Kidney capillary endothelial cell (primary cell): Measurements from ENCODE around the gene COPS3.

Source experiments
- DNase-seq: peaks from one replicate; pipeline ENCODE4 v3.0.0-alpha.2; 2018; ENCODE audit warnings: low spot score

Gene COPS3

GRCh38 chr17:17241656-17242055, 39.4 kb downstream of the COPS3 start:
- no peak for DNase-seq

DNA sequence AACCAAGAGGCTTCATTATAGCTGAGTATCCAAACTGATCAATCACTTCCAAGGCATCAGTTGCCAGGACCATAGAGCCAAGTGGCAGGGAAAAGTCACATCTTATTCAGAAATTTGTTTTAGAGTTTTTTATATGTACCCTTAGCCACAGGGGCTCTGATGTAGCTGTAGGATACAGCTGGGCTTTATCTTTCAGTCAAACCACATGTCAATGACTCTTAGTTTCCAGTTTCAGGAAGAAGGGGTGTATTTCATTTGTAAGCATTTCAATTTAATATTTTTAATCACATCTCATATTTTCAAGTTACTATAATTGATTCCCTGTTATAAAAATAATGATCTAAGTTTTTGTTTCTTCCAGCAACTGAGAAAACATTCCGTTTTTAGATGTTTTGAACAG, 41.2 kb downstream of the COPS3 start:
- no peak for DNase-seq

DNA sequence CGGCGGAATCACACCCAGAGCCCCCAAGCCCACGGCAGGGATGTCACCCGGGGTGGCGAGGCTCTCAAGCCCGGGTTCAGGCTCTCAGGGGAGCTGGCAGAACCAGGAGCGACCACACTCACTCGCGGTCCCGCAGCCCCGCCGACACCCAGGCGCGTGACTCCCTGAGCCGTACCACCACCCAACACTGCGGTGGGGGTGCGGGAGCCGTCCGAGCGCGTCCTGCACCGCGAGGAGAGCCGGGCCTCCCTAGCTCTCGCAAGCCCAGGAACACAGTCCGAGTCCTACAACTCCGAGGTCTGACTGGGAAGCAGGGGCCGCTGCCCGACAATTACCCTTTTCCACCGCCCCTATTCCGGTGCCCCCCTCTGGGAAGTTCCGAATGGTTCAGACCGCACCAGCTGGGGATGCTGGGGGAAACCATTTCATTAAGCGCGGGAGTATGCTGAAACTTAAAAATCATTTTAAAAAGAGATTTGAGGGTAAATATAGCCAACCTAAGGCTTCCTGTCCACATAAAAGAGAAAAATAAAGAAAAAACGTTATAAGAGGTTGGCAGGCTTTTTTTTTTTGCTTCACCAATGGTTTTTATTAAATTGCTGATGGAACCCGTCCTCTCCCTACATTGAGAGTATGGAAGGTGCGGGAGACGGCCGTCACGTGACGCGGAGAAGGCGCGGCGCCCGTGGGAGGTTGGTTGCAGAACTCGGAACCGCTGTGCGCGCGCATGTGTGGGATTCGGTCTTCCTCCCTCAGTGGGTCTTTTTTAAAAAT, 43.8 kb downstream of the COPS3 start, which contains the start of gene FLCN:
FLCN (minus strand) TSS at position 143 of the 774 bp plus-strand sequence. CDS start 9,031 bp downstream, outside the sequence.
- DNase-seq, result peak; percentile 83

DNA sequence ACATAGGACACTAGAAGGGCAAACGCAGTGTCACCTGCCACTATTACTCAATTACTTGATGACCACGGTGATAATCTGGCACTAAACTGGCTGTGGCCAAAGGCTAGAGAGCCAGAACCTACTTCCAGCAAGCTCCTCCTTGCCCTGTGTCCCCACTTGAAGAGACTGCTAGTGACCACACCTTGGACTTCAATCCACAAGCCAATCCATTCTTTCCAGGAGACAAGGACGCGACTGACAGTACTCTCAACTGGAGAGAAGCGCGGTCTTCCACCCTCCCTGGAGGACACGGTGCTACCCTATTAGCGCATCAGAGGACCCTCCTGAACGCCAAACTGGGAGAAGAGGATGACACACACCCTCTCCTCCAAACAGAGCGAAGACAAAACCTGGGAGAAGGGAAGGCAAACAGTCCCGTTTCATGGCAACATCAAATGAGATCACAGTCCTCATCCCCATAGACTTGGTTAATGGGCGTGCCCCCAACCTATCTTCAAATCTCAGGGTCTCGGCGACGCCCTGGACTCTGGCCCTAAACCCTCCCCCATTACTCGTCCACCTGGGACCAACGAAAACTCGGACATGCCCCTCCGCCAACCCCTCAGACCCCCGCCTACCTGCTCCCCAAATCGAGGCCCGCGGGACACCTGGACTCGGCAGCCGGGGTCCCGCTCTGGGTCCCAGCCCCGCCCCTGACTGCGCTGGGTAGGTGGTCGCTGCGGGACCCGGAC, 44.6 kb downstream of the COPS3 start:
- DNase-seq, result peak; percentile 14

DNA sequence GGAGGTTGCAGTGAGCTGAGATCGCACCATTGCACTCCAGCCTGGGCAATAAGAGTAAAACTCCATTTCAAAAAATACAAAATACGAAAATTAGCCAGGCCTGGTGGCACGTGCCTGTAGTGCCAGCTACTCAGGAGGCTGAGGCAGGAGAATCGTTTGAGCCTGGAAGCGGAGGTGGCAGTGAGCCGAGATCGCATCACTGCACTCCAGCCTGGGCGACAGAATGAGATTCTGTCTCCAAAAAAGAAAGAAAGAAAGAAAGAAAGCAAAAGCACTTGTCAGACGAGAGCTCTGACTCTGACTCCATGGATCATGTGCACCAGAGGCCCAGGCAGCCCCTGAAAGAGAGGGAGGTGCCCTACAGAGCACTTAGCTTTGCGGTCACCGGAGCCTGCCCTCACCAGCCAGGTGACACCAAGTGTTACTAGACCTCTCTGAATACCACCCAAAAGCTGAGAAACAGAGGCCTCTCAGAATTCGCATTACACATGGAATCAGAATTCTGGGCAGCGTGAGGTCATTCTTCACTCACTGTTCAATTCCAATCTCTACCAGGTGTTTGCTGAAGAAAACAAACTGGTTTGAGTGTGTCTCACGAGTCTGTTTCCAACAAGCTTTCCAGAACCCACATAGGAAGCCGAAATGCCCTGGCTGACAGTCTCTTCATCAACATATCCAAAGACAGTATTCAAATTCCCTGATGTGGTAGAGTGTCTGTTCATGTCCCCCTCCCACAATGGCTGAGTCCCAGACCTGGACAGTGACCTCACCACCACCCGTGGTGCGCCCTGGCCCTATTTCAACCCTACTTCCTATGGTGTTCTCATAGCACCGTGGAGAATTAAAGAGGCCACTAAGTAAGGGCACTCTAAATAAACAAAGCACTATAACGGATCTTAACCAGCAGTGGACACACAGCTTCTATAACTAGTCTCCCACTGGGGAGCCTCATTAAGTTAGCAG, 45.6 kb downstream of the COPS3 start:
- DNase-seq, result peak; percentile 30

GRCh38 chr17:17232303-17232621, 48.8 kb downstream of the COPS3 start:
- DNase-seq, result no peak

DNA sequence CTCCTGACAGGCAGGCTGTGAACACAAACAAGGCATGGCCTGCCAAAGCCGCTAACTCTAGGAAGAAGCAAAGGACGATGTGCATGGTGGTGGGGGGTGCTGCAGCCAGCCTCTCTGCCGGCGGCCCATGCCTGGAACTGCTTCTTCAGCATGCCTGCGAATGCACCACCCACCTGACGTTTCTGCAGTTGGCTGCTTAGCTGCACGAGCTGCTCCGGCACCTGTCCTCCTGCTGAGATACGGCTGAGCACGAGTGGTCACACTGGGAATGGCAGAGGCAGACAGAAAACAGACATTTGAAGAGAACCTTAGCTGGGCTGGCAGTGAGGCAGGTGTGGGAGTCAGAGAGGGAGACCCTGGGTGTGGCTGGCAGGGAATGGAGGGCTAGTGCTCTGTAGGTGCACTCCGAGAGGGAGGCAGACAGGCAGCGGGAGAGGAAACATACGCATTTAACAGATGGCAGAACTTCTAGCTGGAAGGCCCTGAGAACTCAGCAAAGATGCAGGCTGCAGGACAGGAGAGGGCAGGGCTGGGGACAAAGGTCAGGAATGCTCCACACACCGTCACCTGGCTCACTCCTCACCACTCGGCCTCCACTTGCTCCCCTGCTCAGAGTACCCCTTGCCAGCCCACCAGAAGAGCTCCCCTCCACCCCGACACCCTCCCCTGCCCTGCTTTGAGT, 49.3 kb downstream of the COPS3 start:
- no peak for DNase-seq

GRCh38 chr17:17229416-17230384, 51.3 kb downstream of the COPS3 start:
- DNase-seq, result no peak

GRCh38 chr17:17228521-17229279, 52.3 kb downstream of the COPS3 start:
- DNase-seq, result no peak

DNA sequence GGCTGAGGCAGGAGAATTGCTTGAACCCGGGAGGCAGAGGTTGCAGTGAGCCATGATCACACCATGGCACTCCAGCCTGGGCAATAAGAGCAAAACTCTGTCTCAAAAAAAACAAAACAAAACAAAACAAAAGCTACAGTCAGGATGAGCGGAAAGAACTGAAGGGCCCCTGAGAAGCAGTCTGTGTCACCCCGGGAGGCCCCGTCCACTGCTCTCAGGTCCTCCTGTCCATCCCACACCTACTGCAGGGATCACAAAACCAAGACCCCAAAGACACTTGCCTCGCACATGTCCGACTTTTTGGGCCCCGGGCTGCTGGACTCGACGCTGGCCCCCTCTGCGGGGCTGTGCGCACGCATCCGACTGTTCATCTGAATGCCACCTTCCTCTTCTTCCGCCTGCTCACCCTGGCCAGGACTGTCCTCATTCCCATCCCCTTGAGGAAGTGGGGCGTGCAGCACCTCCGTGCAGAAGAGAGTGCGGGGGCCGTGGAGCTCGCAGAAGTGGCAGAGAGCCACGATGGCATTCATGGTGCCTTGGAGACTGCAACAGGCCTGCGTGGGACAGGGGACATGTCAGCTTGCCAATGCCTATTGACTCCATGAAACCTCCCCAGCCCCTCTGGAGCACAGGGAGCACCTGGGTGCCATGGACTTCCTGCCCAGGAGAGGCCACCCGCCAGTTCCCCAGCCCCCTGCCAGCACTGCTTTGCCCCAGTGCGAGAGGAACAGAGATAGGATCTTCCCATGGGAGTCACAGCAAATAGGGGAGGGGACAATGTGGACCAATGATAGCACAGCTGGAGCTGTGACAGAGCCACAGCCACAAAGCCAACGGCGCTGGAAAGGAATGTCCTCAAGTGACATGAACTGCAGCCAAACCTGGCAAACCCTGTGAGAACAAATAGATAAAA, 53.2 kb downstream of the COPS3 start:
- no peak for DNase-seq

DNA sequence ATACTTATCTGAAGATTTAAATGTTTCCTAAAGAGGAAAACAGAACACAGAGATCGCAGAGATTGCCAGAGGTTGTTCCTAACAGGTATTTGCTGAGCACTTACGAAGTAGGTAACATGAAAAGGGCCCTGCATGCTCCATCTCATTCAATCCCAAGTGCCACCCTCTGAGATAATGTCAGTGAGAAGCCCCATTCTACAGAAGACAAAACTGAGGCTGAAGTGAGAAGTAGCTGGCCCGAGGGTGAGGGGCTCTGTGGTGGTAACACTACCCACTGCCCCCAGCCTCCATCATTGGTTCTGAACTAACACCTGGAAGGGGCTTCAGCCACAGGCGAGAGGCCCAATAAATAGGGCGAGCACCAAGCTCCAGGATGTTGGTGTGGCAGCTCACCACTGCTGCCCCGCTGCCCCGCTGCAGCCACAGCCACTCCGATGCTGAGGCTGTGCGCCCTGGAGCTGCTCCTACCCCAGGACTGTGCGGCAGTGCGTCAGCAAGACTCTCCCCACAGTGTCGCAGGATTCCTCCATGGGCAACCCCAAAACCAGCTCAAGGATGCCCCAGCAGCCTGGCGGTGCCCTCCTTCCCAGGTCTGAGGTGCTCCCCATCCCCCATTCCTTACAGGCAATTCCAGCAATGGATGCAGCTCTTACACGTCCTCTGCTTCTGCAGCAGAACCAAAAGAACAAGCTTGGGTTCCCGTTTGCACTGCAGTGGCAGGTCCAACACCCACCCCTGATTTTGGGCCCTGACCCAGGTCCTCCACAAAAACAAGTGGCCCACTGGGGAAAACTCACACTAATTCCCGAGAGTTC, 54.4 kb downstream of the COPS3 start:
- DNase-seq, result no peak

DNA sequence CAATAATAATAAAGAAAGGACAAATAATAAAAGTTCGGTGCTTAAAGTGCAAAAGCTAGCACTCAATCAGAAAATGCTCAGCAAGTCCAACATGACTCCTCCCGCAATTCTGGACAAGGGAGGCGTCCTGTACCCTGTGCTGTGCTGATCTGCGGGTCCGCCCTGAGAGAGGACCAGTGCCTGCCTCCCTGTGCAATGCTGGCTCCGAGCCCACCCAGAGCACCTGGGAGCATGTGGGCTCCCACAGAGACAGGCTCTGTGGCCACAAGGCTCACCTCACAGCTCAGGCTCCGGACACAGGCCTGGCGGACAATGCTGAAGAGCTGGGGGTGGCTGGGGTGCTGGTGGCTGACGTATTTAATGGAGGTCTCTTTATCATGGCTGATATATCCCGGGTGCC, 55.1 kb downstream of the COPS3 start:
- DNase-seq, result no peak

DNA sequence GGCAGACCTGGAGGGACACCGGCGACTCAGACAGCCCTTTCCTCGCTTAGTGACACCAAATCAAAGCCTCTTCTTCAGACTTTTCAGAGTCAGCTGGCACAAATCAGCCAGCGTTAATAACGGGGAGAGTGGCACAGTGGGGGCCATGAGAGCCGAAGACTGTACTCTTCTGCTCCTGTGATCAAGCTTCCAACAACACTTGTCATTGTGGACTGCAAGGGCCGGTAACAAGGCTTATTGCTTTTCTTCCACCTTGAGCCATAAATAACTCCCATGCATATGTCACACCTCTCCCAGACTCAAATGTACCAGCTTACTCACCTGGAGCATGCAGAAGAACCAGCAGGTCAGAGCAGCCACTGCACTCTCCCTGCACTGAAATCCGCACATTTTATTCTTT, 56.9 kb downstream of the COPS3 start:
- no peak for DNase-seq

GRCh38 chr17:17223736-17224135, 57.3 kb downstream of the COPS3 start:
- no peak for DNase-seq

DNA sequence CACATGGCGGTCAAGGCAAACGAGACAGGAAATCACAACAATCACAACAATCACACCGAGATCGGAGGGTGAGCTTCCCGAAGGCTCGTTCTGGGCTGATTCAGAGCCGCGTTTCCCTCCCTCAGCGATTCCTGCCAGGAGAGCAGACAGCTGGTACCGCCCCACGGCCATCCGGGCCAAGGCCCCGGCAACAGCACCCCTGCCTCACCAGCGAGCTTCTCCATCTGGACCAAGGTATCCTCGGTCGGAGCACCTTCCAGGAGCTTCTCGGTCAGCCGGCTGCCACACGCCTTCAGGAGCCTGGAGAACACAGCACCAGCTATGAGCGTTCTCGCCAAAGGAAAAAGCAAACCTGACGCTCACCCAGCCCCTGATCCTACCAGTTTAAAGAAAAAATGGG, 59.7 kb downstream of the COPS3 start:
- no peak for DNase-seq

DNA sequence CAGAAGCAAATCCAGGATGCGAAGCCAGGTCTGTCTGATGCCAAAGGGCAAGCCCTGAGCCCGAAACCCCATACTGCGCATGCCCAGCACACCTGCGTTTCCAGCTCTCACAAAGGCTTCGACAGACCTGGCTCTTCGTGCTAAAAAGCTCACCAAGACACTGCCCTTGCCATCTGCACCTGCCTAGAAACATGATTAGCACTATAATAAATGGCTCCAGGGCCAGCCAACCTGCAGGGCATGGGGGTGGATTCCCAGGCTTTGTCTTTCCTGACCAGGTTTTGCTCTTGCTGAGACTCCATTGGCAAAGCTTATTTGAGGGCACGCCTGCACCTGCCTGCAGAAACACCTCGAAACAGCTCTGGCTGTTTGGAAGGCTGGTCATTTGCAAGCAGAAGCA, 60.5 kb downstream of the COPS3 start:
- DNase-seq, result no peak

DNA sequence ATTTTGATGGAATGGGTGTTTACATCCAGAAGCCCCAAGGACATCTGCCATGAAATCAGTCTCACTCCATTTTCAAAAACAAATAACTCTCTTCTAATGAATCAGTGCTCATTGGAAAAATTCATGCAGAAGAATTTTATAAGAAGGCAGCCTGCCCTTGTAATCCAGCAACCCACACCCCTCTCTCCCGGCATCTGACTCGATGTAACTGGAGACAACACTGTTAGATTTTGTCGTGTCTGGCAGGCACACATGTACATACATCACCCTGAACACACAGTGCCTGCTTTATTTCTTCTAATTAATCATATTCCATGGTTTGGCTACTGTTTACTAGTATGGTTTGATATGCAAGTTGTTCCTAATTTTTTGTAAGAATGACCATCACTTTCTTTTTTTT, 63.1 kb downstream of the COPS3 start:
- no peak for DNase-seq

DNA sequence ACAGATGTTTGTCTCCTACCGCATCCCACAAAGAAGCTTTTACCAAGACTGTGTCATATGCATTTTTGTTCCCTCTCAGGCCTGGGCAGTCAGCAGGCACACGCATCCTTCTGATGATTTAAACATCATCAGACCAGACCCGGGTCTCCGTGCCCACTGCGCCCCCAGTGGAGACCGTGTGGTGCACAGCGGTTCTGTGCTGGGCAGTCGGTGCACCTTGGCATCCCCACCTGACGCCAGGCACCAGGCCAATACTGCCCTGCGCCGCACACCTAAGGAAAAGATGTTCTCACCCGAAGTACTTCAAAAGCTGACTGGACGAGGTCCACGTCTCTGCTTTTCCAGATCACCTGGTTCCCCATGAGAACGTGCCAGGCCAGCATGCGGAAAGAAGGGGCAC, 64.3 kb downstream of the COPS3 start:
- no peak for DNase-seq
